Measurements from ENCODE around the gene TBP. TPM values are rescaled to one million over a fixed set of nuclear protein-coding genes. Genes with fewer than 3 reads are reported as not detected.
"Not testable (repeated sequence)": the region's sequence is repeated elsewhere in the genome, so short reads cannot be mapped to it uniquely, and the experiment has no call there.

The TBP gene
- total RNA-seq, 1 donor: 11.9 TPM

DNA sequence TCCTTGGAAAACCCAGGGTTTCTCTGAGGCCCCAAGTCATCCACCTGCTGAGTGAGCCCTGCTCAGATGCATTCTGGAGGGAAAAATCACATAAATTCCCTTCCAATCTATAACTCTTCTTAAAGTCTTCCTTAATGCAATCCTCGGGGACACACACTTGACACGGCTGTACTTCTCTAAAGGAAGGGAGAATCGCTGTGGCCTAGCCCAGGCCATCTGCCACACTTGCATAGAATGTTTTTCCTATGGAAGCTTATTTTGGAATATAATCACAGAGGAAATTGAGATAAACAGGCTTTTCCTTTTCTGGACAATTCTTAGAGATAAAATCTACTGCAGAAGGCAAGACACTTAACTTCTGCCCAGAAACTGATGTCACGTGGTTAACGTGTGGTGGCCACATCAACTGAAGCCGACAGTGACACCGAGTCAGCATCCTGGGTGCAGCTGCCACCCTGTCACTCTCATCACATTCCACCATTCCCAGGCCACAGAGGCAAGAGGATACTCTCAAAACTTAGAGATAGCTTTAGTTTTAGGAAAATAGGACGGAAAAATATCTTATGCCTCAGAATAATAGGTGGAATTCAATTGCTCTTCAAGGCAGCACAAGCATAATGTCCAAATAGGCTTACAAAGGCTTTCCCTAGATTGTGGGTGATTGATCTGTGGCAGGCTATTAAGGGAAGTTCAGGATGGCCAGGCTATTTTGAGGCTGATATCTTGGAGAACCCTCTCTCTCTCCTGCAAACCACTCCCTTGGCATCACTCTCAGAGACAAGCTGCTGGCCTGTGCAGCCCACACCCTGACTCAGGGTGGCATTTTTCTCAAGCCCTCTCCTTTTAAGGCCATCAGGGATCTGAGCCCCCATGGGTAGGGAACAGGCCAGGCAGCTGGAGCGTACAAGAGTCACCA is 30.7 kb upstream of the TBP start:
- Histone ChIP-seq H4K20me1 (ENCODE audit: insufficient read depth, low read length) (no peaks in the 10 kb centered on the region), H3K9me3 (ENCODE audit: low read depth, low read length) (no peaks in the 10 kb centered on the region), H3K36me3 (ENCODE audit: insufficient read depth, low read length) (no peaks in the 10 kb centered on the region), H3K27me3 (ENCODE audit: insufficient read depth, low read length) (peaks cover 3% of the 10 kb centered on the region), H3K79me2 (ENCODE audit: insufficient read depth, low read length) (no peaks in the 10 kb centered on the region), H2AFZ (ENCODE audit: low read length) (no peak overlapping the region), H3K4me3 (ENCODE audit: insufficient read depth, low read length) (no peak overlapping the region), H3K27ac (ENCODE audit: low read depth, low read length) (no peak overlapping the region), H3K4me2 (ENCODE audit: insufficient read depth, low read length) (no peak overlapping the region), H3K4me1 (ENCODE audit: insufficient read depth, low read length) (no peaks in the 10 kb centered on the region)
- no peak for DNase-seq (ENCODE audit: insufficient read length, low spot score, missing footprints)
- TF ChIP-seq, protein P1, sequence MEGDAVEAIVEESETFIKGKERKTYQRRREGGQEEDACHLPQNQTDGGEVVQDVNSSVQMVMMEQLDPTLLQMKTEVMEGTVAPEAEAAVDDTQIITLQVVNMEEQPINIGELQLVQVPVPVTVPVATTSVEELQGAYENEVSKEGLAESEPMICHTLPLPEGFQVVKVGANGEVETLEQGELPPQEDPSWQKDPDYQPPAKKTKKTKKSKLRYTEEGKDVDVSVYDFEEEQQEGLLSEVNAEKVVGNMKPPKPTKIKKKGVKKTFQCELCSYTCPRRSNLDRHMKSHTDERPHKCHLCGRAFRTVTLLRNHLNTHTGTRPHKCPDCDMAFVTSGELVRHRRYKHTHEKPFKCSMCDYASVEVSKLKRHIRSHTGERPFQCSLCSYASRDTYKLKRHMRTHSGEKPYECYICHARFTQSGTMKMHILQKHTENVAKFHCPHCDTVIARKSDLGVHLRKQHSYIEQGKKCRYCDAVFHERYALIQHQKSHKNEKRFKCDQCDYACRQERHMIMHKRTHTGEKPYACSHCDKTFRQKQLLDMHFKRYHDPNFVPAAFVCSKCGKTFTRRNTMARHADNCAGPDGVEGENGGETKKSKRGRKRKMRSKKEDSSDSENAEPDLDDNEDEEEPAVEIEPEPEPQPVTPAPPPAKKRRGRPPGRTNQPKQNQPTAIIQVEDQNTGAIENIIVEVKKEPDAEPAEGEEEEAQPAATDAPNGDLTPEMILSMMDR (IDR thresholded peaks at IDR 0.05; ENCODE audit: extremely low read depth, low read depth, low read length): no peak

DNA sequence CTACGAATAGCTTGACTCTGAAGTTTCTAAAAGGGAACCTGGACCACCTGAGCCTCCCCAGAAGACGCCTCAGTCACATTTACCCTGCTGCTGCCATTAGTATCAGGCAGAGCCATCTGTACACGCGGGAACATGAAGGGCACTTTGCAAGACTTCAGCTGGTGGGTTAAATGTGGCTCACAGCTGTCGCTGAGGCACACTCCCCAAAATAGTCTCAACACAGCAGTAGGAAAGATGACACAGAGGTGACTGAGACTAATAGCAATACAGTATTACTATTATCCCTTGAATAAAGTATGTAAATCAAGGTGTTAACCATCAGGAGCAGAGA is 30.0 kb upstream of the TBP start:
- H3K4me2 ChIP-seq (ENCODE audit: insufficient read depth, low read length): no peak overlapping the region
- no peaks in the 10 kb centered on the region for H3K36me3 ChIP-seq (ENCODE audit: insufficient read depth, low read length)
- H4K20me1 ChIP-seq (ENCODE audit: insufficient read depth, low read length): no peaks in the 10 kb centered on the region
- no peak overlapping the region for H2AFZ ChIP-seq (ENCODE audit: low read length)
- H3K27ac ChIP-seq (ENCODE audit: low read depth, low read length): no peak overlapping the region
- H3K4me1 ChIP-seq (ENCODE audit: insufficient read depth, low read length): no peaks in the 10 kb centered on the region
- H3K79me2 ChIP-seq (ENCODE audit: insufficient read depth, low read length): no peaks in the 10 kb centered on the region
- DNase-seq (ENCODE audit: insufficient read length, low spot score, missing footprints): no peak
- H3K4me3 ChIP-seq (ENCODE audit: insufficient read depth, low read length): no peak overlapping the region
- TF ChIP-seq, protein P1 (IDR thresholded peaks at IDR 0.05; ENCODE audit: extremely low read depth, low read depth, low read length): no peak
- H3K27me3 ChIP-seq (ENCODE audit: insufficient read depth, low read length): peaks cover 3% of the 10 kb centered on the region
- H3K9me3 ChIP-seq (ENCODE audit: low read depth, low read length): no peaks in the 10 kb centered on the region

DNA sequence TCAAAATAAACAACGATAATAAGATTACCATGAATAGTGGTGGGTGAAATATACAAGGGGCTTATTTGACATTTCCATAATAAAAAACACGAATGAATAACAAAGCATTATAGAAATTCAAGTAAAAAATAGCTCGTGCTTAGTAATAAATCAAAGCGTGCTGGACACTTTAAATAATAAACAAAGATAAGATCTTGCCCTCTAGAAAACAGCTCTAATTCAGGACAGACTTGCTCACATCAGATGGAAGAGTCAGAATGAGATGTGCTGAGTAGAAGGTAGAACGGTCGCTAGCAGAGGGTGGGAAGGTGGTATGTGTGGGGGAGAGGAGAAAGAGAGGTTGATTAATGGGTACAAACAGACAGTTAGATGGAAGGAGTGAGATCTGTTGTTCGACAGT is 28.4 kb upstream of the TBP start:
- no peak overlapping the region for H3K27ac ChIP-seq (ENCODE audit: low read depth, low read length)
- no peak overlapping the region for H2AFZ ChIP-seq (ENCODE audit: low read length)
- H3K4me3 ChIP-seq (ENCODE audit: insufficient read depth, low read length): no peak overlapping the region
- no peaks in the 10 kb centered on the region for H3K36me3 ChIP-seq (ENCODE audit: insufficient read depth, low read length)
- no peak overlapping the region for H3K4me2 ChIP-seq (ENCODE audit: insufficient read depth, low read length)
- H3K79me2 ChIP-seq (ENCODE audit: insufficient read depth, low read length): no peaks in the 10 kb centered on the region
- peaks cover 5% of the 10 kb centered on the region for H3K4me1 ChIP-seq (ENCODE audit: insufficient read depth, low read length)
- TF ChIP-seq, protein P1 (IDR thresholded peaks at IDR 0.05; ENCODE audit: extremely low read depth, low read depth, low read length): no peak
- DNase-seq (ENCODE audit: insufficient read length, low spot score, missing footprints): no peak
- no peaks in the 10 kb centered on the region for H3K9me3 ChIP-seq (ENCODE audit: low read depth, low read length)
- no peaks in the 10 kb centered on the region for H3K27me3 ChIP-seq (ENCODE audit: insufficient read depth, low read length)
- H4K20me1 ChIP-seq (ENCODE audit: insufficient read depth, low read length): peaks cover 4% of the 10 kb centered on the region

DNA sequence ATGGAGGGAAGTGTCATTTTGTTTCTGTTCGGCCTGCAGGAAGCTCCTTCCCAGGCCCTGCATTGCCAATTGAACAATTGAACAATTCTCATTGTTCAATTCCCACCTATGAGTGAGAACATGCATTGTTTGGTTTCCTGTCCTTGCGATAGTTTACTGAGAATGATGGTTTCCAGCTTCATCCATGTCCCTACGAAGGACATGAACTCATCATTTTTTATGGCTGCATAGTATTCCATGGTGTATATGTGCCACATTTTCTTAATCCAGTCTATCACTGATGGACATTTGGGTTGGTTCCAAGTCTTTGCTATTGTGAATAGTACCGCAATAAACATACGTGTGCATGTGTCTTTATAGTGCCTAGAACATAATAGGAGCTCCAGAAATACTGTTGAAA is 26.2 kb upstream of the TBP start:
- H3K27ac ChIP-seq (ENCODE audit: low read depth, low read length); H3K79me2 ChIP-seq (ENCODE audit: insufficient read depth, low read length); H3K4me2 ChIP-seq (ENCODE audit: insufficient read depth, low read length); H3K4me1 ChIP-seq (ENCODE audit: insufficient read depth, low read length); H2AFZ ChIP-seq (ENCODE audit: low read length); H4K20me1 ChIP-seq (ENCODE audit: insufficient read depth, low read length); H3K36me3 ChIP-seq (ENCODE audit: insufficient read depth, low read length); H3K27me3 ChIP-seq (ENCODE audit: insufficient read depth, low read length); H3K9me3 ChIP-seq (ENCODE audit: low read depth, low read length); H3K4me3 ChIP-seq (ENCODE audit: insufficient read depth, low read length); DNase-seq (ENCODE audit: insufficient read length, low spot score, missing footprints): not testable (repeated sequence)
